Measurements from ENCODE around the gene NEK7. TPM values are rescaled to one million over a fixed set of nuclear protein-coding genes. Genes with fewer than 3 reads are reported as not detected.

NEK7 gene
- total RNA-seq, 2 donors from 2014 or later, result 24.2 to 26.8 TPM

GRCh38 chr1:198158735-198159589, 2.2 kb downstream of the NEK7 start:
- Mint-ChIP-seq H3K4me3 (peak overlapping the region; percentile 72), H3K27ac (peak overlapping the region; percentile 90), H3K4me1 (peaks cover 37% of the 10 kb centered on the region), H3K27me3 (ENCODE audit: insufficient read depth) (no peaks in the 10 kb centered on the region), H3K9me3 (no peaks in the 10 kb centered on the region), H3K36me3 (ENCODE audit: low read depth) (no peaks in the 10 kb centered on the region)
- Histone ChIP-seq H3K9me3 (ENCODE audit: control insufficient read depth, low read length) (no peaks in the 10 kb centered on the region), H3K36me3 (ENCODE audit: control insufficient read depth, insufficient read depth, low read length) (no peaks in the 10 kb centered on the region), H3K27me3 (ENCODE audit: control insufficient read depth, insufficient read depth, low read length, poor library complexity, severe bottlenecking) (no peaks in the 10 kb centered on the region), H3K27ac (ENCODE audit: low read depth, low read length) (peak overlapping the region; percentile 78), H3K4me3 (ENCODE audit: low read length) (peak overlapping the region; percentile 98), H3K9ac (ENCODE audit: extremely low read depth, low read length, poor library complexity, severe bottlenecking) (peak overlapping the region; percentile 74), H3K4me1 (ENCODE audit: control insufficient read depth, insufficient read depth, low read length) (peaks cover 15% of the 10 kb centered on the region)
- WGBS, 2 experiments (ENCODE audit: insufficient coverage in 1 of 2, insufficient read length in 1 of 2), result 3 to 7% methylated on average over 7 to 37 of the region's 37 CpGs
- no peak for TF ChIP-seq CTCF (conservative IDR thresholded peaks at IDR 0.05)
- DNase-seq, result peak; percentile 97

GRCh38 chr1:198160222-198160621, 3.4 kb downstream of the NEK7 start:
- WGBS, 2 experiments (ENCODE audit: insufficient coverage in 1 of 2, insufficient read length in 1 of 2), result 86 to 94% methylated on average over 2 to 7 of the region's 7 CpGs
- Histone ChIP-seq H3K36me3 (ENCODE audit: control insufficient read depth, insufficient read depth, low read length) (no peaks in the 10 kb centered on the region), H3K4me3 (ENCODE audit: low read length) (peak overlapping the region; percentile 98), H3K4me1 (ENCODE audit: control insufficient read depth, insufficient read depth, low read length) (peaks cover 15% of the 10 kb centered on the region), H3K27ac (ENCODE audit: low read depth, low read length) (no peak overlapping the region), H3K27me3 (ENCODE audit: control insufficient read depth, insufficient read depth, low read length, poor library complexity, severe bottlenecking) (no peaks in the 10 kb centered on the region), H3K9ac (ENCODE audit: extremely low read depth, low read length, poor library complexity, severe bottlenecking) (no peak overlapping the region), H3K9me3 (ENCODE audit: control insufficient read depth, low read length) (no peaks in the 10 kb centered on the region)
- H3K27ac Mint-ChIP-seq, result no peak overlapping the region
- no peak for DNase-seq
- peaks cover 33% of the 10 kb centered on the region for H3K4me1 Mint-ChIP-seq
- peak overlapping the region; percentile 72 for H3K4me3 Mint-ChIP-seq
- no peak for TF ChIP-seq CTCF (conservative IDR thresholded peaks at IDR 0.05)
- H3K27me3 Mint-ChIP-seq (ENCODE audit: insufficient read depth), result no peaks in the 10 kb centered on the region
- H3K36me3 Mint-ChIP-seq (ENCODE audit: low read depth), result peaks cover 4% of the 10 kb centered on the region
- no peaks in the 10 kb centered on the region for H3K9me3 Mint-ChIP-seq

GRCh38 chr1:198160946-198161614, 4.3 kb downstream of the NEK7 start:
- no peak for TF ChIP-seq CTCF (conservative IDR thresholded peaks at IDR 0.05)
- Histone ChIP-seq H3K27ac (ENCODE audit: low read depth, low read length) (no peak overlapping the region), H3K9me3 (ENCODE audit: control insufficient read depth, low read length) (no peaks in the 10 kb centered on the region), H3K9ac (ENCODE audit: extremely low read depth, low read length, poor library complexity, severe bottlenecking) (no peak overlapping the region), H3K4me3 (ENCODE audit: low read length) (no peak overlapping the region), H3K27me3 (ENCODE audit: control insufficient read depth, insufficient read depth, low read length, poor library complexity, severe bottlenecking) (no peaks in the 10 kb centered on the region), H3K36me3 (ENCODE audit: control insufficient read depth, insufficient read depth, low read length) (no peaks in the 10 kb centered on the region), H3K4me1 (ENCODE audit: control insufficient read depth, insufficient read depth, low read length) (peaks cover 15% of the 10 kb centered on the region)
- Mint-ChIP-seq H3K27ac (peak overlapping the region; percentile 17), H3K4me3 (no peak overlapping the region), H3K27me3 (ENCODE audit: insufficient read depth) (no peaks in the 10 kb centered on the region), H3K9me3 (no peaks in the 10 kb centered on the region), H3K36me3 (ENCODE audit: low read depth) (peaks cover 4% of the 10 kb centered on the region), H3K4me1 (peaks cover 34% of the 10 kb centered on the region)
- WGBS, 2 experiments (ENCODE audit: insufficient coverage in 1 of 2, insufficient read length in 1 of 2), result 96 to 97% methylated on average over 4 of the region's 4 CpGs
- no peak for DNase-seq

Data from endodermal cell (in vitro differentiated cells).